ENCODE data around the gene THBS3. TPM values are rescaled to one million over a fixed set of nuclear protein-coding genes. Genes with fewer than 3 reads are reported as not detected.
A peak's percentile ranks its signal among the peaks of the same experiment; 100 is the strongest.

Gene THBS3
- total and polyA plus RNA-seq, 2 of the 13 experiments (the other 11 are each of a cell fraction or from before 2014, with no cell fraction given), result 0.86 to 3.6 TPM

DNA sequence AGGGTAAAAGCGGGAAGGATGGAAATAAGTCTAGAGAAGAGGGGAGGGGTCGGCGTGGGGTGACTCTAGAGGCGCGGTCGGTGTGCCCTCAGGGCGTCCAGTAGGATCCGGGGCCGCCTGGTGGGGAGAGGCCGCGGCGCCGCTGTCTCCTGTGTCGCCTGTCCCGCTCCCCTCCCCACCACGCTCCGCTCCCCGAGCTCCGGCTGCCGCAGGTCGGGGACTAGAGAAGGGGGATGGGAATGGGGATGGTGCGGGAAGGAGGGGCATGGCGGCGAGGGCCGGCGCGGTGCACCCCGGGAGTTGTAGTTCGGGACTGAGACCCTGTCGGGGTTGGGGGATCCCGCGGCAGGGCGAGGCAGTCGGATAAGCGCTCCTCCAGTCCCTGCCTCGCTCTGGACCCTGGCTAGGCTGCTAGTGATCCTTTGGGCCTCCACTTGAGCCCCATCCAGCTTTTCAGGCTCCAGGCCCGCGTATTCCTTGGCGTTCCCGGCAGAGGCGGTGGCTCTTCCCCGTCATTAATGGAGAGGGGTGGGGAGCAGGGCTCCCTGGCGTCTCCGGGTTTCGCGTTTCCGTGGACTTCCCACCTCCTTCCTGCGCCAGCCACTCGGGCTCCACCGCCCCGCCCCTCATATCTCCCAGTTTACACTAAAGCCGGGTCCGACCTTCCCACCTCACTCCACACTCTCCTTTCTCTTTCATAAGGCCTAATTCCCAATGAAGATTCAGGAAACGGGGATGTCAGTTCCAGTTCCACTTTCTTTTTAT lies 47.7 kb upstream of the THBS3 start, which contains the start of gene ENTREP3 (continued):
- TF ChIP-seq RXRA (CRISPR knock-in tag; IDR thresholded peaks at IDR 0.05), result peak; percentile 40; the same call in 1 of the 2 replicates
- no peak for TF ChIP-seq ZNF781 (CRISPR knock-in tag; IDR thresholded peaks at IDR 0.05; ENCODE audit: borderline replicate concordance, not compliant biosample characterization)
- TF ChIP-seq ZFP1 (CRISPR knock-in tag; IDR thresholded peaks at IDR 0.05), result 0 out of 2 replicates have a peak, but pooled peaks have one; percentile 47
- 0 out of 2 replicates have a peak, but pooled peaks have one; percentile 33 for TF ChIP-seq POGZ (CRISPR knock-in tag; IDR thresholded peaks at IDR 0.05)
- TF ChIP-seq, protein P1, sequence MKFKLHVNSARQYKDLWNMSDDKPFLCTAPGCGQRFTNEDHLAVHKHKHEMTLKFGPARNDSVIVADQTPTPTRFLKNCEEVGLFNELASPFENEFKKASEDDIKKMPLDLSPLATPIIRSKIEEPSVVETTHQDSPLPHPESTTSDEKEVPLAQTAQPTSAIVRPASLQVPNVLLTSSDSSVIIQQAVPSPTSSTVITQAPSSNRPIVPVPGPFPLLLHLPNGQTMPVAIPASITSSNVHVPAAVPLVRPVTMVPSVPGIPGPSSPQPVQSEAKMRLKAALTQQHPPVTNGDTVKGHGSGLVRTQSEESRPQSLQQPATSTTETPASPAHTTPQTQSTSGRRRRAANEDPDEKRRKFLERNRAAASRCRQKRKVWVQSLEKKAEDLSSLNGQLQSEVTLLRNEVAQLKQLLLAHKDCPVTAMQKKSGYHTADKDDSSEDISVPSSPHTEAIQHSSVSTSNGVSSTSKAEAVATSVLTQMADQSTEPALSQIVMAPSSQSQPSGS (CRISPR knock-in tag; IDR thresholded peaks at IDR 0.05), result peak; percentile 58; the same call in 1 of the 2 replicates
- no peak for TF ChIP-seq ZNF33A (CRISPR knock-in tag; IDR thresholded peaks at IDR 0.05; ENCODE audit: borderline replicate concordance)
- TF ChIP-seq, protein P2, sequence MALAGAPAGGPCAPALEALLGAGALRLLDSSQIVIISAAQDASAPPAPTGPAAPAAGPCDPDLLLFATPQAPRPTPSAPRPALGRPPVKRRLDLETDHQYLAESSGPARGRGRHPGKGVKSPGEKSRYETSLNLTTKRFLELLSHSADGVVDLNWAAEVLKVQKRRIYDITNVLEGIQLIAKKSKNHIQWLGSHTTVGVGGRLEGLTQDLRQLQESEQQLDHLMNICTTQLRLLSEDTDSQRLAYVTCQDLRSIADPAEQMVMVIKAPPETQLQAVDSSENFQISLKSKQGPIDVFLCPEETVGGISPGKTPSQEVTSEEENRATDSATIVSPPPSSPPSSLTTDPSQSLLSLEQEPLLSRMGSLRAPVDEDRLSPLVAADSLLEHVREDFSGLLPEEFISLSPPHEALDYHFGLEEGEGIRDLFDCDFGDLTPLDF (CRISPR knock-in tag; IDR thresholded peaks at IDR 0.05), result 0 out of 2 replicates have a peak, but pooled peaks have one; percentile 38
- 0 out of 2 replicates have a peak, but pooled peaks have one; percentile 50 for TF ChIP-seq CHD2 (IDR thresholded peaks at IDR 0.05; ENCODE audit: low read depth, low read length)
- peak; percentile 48; the same call in 1 of the 2 replicates for TF ChIP-seq ZNF557 (CRISPR knock-in tag; IDR thresholded peaks at IDR 0.05)
- TF ChIP-seq ZNF558 (CRISPR knock-in tag; IDR thresholded peaks at IDR 0.05; ENCODE audit: borderline replicate concordance), result 0 out of 2 replicates have a peak, but pooled peaks have one; percentile 6
- peak; percentile 57; the same call in 1 of the 2 replicates for TF ChIP-seq CREM (IDR thresholded peaks at IDR 0.05)
- TF ChIP-seq CREM (CRISPR knock-in tag; IDR thresholded peaks at IDR 0.05), result no peak
- TF ChIP-seq KLF6 (CRISPR knock-in tag; IDR thresholded peaks at IDR 0.05), result 0 out of 2 replicates have a peak, but pooled peaks have one; percentile 36
- peak; percentile 71 for TF ChIP-seq PHF5A (CRISPR knock-in tag; IDR thresholded peaks at IDR 0.05; ENCODE audit: low read depth, unreplicated experiment)
- no peak for TF ChIP-seq ZFP41 (CRISPR knock-in tag; IDR thresholded peaks at IDR 0.05; ENCODE audit: borderline replicate concordance)
- TF ChIP-seq NRL (CRISPR knock-in tag; IDR thresholded peaks at IDR 0.05; ENCODE audit: borderline replicate concordance), result 0 out of 2 replicates have a peak, but pooled peaks have one; percentile 26
- TF ChIP-seq, protein P3, sequence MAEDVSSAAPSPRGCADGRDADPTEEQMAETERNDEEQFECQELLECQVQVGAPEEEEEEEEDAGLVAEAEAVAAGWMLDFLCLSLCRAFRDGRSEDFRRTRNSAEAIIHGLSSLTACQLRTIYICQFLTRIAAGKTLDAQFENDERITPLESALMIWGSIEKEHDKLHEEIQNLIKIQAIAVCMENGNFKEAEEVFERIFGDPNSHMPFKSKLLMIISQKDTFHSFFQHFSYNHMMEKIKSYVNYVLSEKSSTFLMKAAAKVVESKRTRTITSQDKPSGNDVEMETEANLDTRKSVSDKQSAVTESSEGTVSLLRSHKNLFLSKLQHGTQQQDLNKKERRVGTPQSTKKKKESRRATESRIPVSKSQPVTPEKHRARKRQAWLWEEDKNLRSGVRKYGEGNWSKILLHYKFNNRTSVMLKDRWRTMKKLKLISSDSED (CRISPR knock-in tag; IDR thresholded peaks at IDR 0.05), result no peak
- TF ChIP-seq TAF1 (CRISPR knock-in tag; IDR thresholded peaks at IDR 0.05), result peak; percentile 64
- peak; percentile 77 for TF ChIP-seq ZNF543 (CRISPR knock-in tag; IDR thresholded peaks at IDR 0.05)
- TF ChIP-seq, protein P4, sequence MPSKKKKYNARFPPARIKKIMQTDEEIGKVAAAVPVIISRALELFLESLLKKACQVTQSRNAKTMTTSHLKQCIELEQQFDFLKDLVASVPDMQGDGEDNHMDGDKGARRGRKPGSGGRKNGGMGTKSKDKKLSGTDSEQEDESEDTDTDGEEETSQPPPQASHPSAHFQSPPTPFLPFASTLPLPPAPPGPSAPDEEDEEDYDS (CRISPR knock-in tag; IDR thresholded peaks at IDR 0.05), result peak; percentile 68
- TF ChIP-seq ZNF441 (CRISPR knock-in tag; IDR thresholded peaks at IDR 0.05; ENCODE audit: borderline replicate concordance), result no peak
- TF ChIP-seq, protein P5, sequence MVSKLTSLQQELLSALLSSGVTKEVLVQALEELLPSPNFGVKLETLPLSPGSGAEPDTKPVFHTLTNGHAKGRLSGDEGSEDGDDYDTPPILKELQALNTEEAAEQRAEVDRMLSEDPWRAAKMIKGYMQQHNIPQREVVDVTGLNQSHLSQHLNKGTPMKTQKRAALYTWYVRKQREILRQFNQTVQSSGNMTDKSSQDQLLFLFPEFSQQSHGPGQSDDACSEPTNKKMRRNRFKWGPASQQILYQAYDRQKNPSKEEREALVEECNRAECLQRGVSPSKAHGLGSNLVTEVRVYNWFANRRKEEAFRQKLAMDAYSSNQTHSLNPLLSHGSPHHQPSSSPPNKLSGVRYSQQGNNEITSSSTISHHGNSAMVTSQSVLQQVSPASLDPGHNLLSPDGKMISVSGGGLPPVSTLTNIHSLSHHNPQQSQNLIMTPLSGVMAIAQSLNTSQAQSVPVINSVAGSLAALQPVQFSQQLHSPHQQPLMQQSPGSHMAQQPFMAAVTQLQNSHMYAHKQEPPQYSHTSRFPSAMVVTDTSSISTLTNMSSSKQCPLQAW (CRISPR knock-in tag; IDR thresholded peaks at IDR 0.05), result peak; percentile 78
- TF ChIP-seq HNF4G (IDR thresholded peaks at IDR 0.05; ENCODE audit: borderline replicate concordance, low read depth, low read length), result no peak
- no peak for TF ChIP-seq HNF4G (CRISPR knock-in tag; IDR thresholded peaks at IDR 0.05; ENCODE audit: borderline replicate concordance, low read depth)
- no peak for TF ChIP-seq KLF13 (CRISPR knock-in tag; IDR thresholded peaks at IDR 0.05)
